GM18511 (cell line): ENCODE measurements around the gene SMARCE1.

Experiments
- ATAC-seq: cut with Tn5 transposase; IDR thresholded peaks from one replicate; pipeline ENCODE4 v1.9.1; 2021; ENCODE audit warnings: mild to moderate bottlenecking, moderate library complexity; ENCODE audit not compliant: unreplicated experiment

The SMARCE1 gene

GRCh38 chr17:40613467-40614154 is 34.0 kb downstream of the SMARCE1 start:
- no peak for ATAC-seq

- ATAC-seq: no peak
These were observed 34.9 kb downstream of the SMARCE1 start for GRCh38 chr17:40612599-40613244.

- no peak for ATAC-seq
These were observed 35.7 kb downstream of the SMARCE1 start for GRCh38 chr17:40611840-40612474.

DNA sequence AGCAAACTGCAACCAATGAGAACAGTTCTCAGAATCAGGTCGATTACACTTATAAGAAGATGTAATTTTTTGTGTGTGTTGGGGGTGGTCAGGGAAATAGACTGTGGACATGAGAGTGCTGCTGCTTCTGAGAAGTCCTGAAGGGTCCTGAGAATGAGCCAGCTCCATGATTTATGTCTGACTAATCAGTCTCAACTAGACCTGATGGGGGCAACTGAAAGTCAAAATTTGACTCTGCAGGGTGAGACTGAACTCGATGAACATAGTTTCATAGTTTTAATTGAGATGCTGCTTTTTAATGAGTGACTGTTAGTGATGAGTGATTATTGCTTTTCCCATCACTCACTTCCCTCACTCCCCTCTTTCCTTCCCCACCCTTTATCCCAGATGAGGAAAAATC is 37.3 kb downstream of the SMARCE1 start:
- ATAC-seq: no peak

- no peak for ATAC-seq
These were observed 39.5 kb downstream of the SMARCE1 start for GRCh38 chr17:40608061-40608581.

- ATAC-seq: no peak
These were observed 40.0 kb downstream of the SMARCE1 start for GRCh38 chr17:40607641-40608040.

DNA sequence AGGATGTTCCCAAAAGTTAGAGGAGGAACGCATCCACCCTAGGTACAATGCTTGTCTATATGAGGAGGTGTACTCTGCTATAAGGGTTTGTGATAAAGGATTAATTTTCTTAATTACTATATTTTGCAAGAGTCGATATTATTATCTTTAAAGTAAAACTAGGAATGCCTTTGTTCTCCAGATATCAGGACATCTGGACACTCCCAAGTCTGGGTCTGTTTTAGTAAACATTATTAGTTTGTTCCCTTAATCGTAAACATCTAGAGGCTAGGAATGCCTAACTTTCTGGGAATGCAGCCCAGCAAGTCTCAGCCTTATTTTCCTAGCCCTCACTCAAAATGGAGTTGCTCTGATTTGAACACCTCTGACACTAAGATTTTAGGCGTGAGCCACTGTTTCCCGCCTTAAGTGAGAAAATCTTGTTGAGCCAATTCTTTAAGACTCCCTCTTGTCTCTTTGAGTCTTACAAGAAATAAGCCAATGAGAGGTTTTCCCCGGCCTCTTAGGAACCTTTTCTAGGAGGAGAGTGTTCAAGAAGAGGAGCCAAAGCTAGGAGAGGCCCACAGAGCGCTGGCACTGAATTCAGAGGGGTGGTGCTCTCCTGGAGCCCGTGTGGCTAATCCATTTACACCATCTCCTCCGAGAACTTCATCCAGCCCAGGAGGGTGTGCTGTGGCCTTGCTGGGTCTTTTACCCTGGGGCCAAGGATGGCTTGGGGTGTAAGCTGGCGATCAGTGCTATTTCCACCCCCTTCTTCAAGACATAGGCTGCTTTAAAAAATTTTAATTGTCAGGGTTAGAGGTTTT is 40.9 kb downstream of the SMARCE1 start:
- ATAC-seq: no peak

GRCh38 chr17:40605306-40605705 is 42.3 kb downstream of the SMARCE1 start:
- no peak for ATAC-seq

DNA sequence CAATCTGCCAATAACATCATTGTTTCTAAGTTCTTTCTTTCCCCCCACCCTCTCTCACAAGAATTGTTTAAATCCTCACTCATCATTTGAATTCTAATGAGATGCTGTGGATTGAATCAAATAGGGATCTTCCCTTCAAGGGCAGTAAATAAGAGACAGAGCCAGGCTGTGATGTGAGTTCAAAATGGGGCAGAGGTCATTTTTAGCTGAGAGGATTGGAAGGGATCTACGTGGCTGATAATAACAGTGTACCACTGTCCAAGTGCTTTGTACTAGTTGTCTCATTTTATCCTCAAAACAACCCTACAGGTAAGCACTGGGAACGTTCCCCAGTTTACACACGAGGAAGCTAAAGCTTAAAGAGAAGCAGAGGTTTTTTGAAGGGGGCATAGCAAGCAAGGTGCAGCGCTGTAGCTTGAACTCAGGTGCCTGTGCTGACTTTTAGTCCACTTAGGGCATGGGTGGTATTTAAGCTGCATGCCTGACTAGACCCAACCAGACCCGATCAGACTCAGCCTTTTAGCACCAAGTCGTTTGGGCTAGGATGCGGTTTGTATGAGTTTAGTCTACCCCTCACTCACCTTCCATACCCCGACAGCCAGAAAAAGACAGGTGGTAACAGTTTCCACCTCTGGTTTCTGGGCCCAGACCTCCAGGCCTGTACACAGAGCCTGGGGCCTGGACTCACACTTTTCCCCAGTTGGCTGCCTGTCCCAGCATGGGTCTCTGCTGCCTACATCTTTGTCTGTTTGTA is 43.1 kb downstream of the SMARCE1 start:
- no peak for ATAC-seq

DNA sequence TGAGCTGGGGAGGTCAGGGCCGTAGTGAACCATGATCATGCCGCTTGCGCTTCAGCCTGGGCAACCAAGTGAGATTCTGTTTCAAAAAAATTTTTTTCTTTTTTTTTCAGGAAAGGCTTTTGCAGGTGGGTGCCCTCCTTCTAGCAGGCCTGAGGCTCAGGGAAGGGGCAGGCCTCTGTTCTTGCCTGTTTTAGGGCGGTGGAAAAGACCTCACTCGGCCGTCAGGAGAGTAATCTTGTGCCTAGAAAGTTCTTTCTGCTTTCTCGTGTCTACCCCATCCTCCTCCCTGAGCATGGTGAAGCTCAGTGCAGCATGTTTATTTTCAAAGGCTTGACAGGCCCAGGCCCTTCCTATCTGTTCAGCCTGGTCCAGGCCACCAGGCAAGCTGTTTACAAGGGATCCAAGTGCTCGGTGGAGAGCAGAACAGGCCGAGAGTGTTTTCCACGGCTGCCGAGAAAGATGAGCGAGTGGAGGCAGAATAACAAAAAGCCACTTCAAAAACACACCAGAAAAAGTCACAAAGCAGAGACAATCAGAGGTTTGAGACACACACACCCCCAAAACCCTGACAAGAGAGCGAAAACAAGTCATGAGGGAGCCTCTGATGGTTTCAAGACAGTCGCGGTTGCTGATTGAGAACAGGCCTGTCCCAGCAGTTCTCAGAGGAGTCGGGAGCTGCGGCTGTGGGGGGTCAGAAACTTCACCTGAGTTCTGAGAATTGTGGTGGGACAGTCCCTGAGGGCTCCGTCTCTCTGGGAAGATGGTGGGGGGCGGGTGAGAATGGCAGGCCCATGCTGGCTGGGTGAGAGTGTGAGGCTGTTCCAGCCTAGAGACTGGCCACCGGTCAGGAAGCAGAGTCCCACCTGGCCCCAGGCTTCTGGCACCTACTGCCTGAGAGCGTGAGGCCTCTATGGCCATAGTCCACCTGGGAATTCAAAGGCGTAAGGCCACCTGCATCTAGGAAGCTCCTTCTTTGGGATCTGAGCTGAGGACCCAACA is 44.9 kb downstream of the SMARCE1 start:
- no peak for ATAC-seq

DNA sequence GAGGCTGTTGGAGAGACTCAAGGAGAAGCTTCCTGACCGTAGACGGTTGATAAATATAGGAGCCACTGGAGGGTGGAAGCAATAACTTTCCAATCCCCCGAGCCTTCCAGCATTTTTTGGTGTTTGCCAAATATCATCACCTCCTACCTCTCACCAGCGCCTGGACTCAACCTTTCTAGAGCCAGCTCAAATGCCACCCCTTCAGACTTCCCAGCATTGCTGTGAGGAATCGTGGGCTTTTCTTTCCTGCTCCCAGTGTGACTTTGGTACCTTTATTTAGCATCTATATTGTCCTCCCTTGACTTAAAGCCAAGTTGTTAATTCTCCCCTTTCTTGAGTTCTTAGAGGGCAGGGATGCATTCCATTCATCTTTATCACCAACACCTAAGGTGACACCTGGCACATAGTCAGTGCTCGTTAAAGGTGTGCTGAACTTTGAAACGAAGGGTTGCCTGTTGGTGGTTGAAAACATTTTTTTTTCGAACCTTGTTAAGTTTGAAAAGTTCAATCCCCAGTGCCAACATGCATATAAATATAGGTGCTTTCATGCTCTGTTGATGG is 47.1 kb downstream of the SMARCE1 start:
- ATAC-seq: no peak

- ATAC-seq: no peak
These were observed 48.2 kb downstream of the SMARCE1 start for GRCh38 chr17:40599468-40599763.

DNA sequence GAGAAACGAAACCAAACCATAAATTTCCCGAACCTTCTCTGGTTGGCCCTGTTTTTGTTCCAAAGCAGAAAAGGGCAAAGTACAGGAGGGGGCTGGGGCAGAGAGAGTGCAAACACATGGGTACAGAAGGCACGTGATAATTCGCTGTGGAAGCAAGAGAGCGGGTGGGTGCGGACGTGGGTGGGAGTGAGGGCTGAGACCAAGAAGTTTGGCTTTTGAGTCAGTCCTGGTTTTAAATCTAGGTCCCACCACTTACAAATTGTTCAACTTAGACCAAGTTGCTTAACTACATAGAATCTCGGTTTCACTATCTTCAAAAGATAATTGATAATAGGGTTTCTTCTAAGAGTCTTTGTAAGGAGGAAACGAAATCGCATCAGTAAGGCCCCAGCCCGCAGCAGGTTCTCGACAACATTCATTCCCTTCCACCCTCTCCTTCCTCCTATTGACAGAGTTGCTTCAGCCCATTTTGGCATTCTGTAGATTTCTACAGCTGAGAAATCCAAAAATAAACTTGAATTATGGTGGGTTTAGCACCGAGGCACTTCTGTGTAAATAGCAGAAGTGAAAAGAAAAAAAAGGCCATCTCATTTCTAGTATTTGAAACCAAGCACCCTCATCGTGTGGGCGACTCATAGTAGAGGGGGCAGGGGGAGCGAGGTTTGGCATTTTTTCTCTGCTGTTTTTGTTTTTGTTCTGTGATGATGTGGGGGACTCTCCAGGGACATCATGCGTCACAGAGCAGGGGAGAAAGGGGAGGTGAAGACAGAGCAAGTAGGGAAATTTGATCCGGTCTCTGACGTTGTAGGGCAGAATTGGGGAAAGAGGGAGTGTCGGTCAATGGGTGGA is 48.8 kb downstream of the SMARCE1 start:
- peak; percentile 55 for ATAC-seq

DNA sequence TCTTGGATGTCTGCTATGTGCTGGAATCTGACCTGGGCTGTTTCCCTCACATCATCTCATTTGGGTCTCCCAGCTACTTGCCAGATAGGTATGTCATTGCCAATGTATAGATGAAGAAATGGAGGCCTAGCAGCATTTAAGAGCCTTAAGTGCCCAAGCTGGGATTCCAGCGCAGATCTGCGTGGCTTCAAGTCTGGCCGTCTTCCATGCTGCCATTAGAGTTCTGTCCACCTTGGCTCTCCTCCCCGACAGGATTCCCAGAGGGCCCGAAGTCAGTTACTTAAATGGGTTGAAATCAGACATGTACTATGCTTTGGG is 49.4 kb downstream of the SMARCE1 start:
- ATAC-seq: no peak

DNA sequence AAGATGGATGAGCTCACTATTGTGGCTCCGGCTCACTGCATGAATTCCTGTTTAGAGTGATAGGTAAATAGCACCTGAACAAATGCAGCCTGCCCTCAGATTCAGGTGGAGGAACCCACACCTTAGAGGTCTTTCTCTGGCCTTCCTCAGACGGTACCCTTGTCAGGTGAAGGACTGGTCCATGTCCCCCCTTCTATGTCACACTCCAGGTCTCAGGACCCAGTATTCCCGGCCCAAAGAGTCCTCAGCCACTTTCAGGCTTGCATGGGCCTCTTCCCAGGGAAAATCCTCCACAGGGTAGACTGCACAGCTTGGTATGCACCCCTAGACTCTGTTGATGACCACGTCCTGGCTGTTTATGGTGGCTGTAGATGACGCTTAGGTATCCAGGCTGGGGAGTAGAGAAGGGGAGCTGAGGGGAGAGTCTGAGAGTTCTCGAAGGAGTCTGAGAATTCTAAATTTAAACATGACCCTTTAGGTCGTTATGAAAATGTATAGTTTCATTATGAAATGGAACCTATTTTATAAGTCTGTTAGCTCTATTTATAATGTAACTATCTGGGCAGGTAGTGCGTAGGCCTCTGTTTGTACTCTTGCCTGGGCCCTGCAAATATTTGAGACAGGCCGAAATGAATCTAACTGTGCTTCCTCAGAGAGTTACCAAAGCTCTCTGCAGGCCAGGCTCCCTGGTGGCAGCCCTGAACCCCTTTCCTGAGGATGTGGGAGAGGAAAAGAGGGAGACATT is 49.9 kb downstream of the SMARCE1 start:
- no peak for ATAC-seq

- ATAC-seq: no peak
These were observed 50.5 kb downstream of the SMARCE1 start for GRCh38 chr17:40597156-40597555.

DNA sequence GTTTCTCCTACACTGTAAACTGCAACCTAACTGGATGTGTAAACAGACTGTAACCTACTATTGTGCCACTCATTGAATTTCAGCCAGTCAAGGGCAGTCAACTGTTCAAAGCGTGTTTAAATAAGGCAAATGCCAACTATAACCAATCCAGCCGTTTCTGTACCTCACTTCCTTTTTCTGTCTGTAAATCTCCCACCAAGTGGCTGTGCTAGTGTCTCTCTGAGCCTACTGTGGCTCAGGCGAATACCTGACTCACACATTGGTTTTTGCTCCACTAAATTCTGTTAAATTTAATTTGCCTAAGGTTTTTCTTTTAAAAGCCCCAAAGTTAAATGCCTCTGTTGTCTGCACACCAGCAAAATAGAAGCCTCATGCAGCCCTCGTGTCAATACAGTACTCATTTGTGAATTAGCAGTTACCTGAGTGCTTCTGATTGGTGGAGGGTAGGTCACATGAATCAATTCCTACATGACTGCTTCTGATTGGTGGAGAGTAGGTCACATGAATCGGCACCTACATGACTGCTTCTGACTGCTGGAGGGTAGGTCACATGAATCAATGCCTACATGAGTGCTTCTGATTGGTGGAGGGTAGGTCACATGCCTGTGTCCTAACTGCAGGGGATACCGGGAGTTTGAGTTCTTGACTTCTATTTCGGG is 51.2 kb downstream of the SMARCE1 start:
- ATAC-seq: no peak
